ENCODE data around the gene IRGQ. TPM values are rescaled to one million over a fixed set of nuclear protein-coding genes. Genes with fewer than 3 reads are reported as not detected.

Gene IRGQ
- total and polyA plus RNA-seq, 2 experiments from 2014 or later, result 8.4 to 49.6 TPM

- TF ChIP-seq POLR2AphosphoS5 (IDR thresholded peaks at IDR 0.05; ENCODE audit: low read depth), result no peak
- TF ChIP-seq STAT1 (IDR thresholded peaks at IDR 0.05; ENCODE audit: unreplicated experiment), result no peak
- no peak for TF ChIP-seq CREB1 (CRISPR knock-in tag; IDR thresholded peaks at IDR 0.05; ENCODE audit: low read depth)
- TF ChIP-seq NANOG (IDR thresholded peaks at IDR 0.05; ENCODE audit: borderline replicate concordance), result no peak
- no peak for TF ChIP-seq EZH2phosphoT487 (IDR thresholded peaks at IDR 0.05; ENCODE audit: unreplicated experiment)
- TF ChIP-seq EZH2 (IDR thresholded peaks at IDR 0.05; ENCODE audit: low read depth, unreplicated experiment), result no peak
- no peak for TF ChIP-seq REST (IDR thresholded peaks at IDR 0.05; ENCODE audit: unreplicated experiment)
Measured at GRCh38 chr19:43607238-43608205, 11.6 kb upstream of the IRGQ start (continued).

GRCh38 chr19:43606569-43607229, 10.8 kb upstream of the IRGQ start:
- H3K4me3 Mint-ChIP-seq, result no peak overlapping the region
- Histone ChIP-seq H4K20me1 (replicated peaks; ENCODE audit: insufficient read depth) (no peaks in the 10 kb centered on the region; the same call in 1 of the 2 replicates), H3K4me1 (ENCODE audit: insufficient read depth) (no peaks in the 10 kb centered on the region), H3K79me2 (replicated peaks; ENCODE audit: insufficient read depth) (no peaks in the 10 kb centered on the region), H2AFZ (no peak overlapping the region), H3K36me3 (ENCODE audit: insufficient read depth) (no peaks in the 10 kb centered on the region), H3F3A (replicated peaks; ENCODE audit: low read depth) (no peaks in the 10 kb centered on the region), H3K27ac (ENCODE audit: low read depth) (no peak overlapping the region), H3K9me2 (ENCODE audit: insufficient read depth) (no peaks in the 10 kb centered on the region), H3K4me2 (no peak overlapping the region), H3K27me3 (ENCODE audit: insufficient read depth) (no peaks in the 10 kb centered on the region), H3K4me3 (no peak overlapping the region)
- H3K27me3 Mint-ChIP-seq (ENCODE audit: insufficient read depth, low read depth, poor library complexity), result peaks cover 6% of the 10 kb centered on the region
- peaks cover 9% of the 10 kb centered on the region for H3K4me1 Mint-ChIP-seq
- no peak for ATAC-seq
- no peak for DNase-seq (ENCODE audit: low spot score)
- H3K27ac Mint-ChIP-seq, result no peak overlapping the region
- peaks cover 9% of the 10 kb centered on the region for H3K36me3 Mint-ChIP-seq (ENCODE audit: low read depth)
- no peaks in the 10 kb centered on the region; the same call in 1 of the 3 replicates for H3K9me3 Mint-ChIP-seq
- TF ChIP-seq JUNB (IDR thresholded peaks at IDR 0.05; ENCODE audit: unreplicated experiment), result no peak
- TF ChIP-seq NANOG (IDR thresholded peaks at IDR 0.05; ENCODE audit: borderline replicate concordance), result no peak
- TF ChIP-seq ZNF114 (CRISPR knock-in tag; IDR thresholded peaks at IDR 0.05), result no peak
- no peak for TF ChIP-seq POLR2AphosphoS5 (IDR thresholded peaks at IDR 0.05; ENCODE audit: low read depth)
- TF ChIP-seq, protein P1, sequence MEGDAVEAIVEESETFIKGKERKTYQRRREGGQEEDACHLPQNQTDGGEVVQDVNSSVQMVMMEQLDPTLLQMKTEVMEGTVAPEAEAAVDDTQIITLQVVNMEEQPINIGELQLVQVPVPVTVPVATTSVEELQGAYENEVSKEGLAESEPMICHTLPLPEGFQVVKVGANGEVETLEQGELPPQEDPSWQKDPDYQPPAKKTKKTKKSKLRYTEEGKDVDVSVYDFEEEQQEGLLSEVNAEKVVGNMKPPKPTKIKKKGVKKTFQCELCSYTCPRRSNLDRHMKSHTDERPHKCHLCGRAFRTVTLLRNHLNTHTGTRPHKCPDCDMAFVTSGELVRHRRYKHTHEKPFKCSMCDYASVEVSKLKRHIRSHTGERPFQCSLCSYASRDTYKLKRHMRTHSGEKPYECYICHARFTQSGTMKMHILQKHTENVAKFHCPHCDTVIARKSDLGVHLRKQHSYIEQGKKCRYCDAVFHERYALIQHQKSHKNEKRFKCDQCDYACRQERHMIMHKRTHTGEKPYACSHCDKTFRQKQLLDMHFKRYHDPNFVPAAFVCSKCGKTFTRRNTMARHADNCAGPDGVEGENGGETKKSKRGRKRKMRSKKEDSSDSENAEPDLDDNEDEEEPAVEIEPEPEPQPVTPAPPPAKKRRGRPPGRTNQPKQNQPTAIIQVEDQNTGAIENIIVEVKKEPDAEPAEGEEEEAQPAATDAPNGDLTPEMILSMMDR (conservative IDR thresholded peaks at IDR 0.05; ENCODE audit: low read depth in 2 of 2), result no peak
- no peak for TF ChIP-seq ZNF331 (CRISPR knock-in tag; IDR thresholded peaks at IDR 0.05; ENCODE audit: low read depth)
- no peak for TF ChIP-seq EZH2 (IDR thresholded peaks at IDR 0.05; ENCODE audit: low read depth, unreplicated experiment)
- TF ChIP-seq CREB1 (CRISPR knock-in tag; IDR thresholded peaks at IDR 0.05; ENCODE audit: low read depth), result no peak
